HEK293 (cell line): ENCODE measurements around the gene VPS18.

ENCODE experiments used
- BCL11A ChIP-seq: fragments of 450-650 bp; formaldehyde crosslinking; IDR thresholded peaks from 2 replicates; pipeline ENCODE4 v1.5.1; 2016; ENCODE audit warnings: low read depth, missing biosample characterization, missing genetic modification characterization
- EGR2 ChIP-seq: fragments of 450-650 bp; formaldehyde crosslinking; IDR thresholded peaks from 2 replicates; pipeline ENCODE4 v1.5.1; 2016; ENCODE audit warnings: low read depth, missing biosample characterization, missing genetic modification characterization
- GFI1B ChIP-seq: fragments of 450-650 bp; formaldehyde crosslinking; IDR thresholded peaks from 2 replicates; pipeline ENCODE4 v1.5.1; 2016; ENCODE audit warnings: missing biosample characterization, missing genetic modification characterization
- INSM2 ChIP-seq: fragments of 450-650 bp; formaldehyde crosslinking; IDR thresholded peaks from 2 replicates; pipeline ENCODE4 v1.5.1; 2016; ENCODE audit warnings: missing biosample characterization, missing genetic modification characterization
- KLF8 ChIP-seq: fragments of 450-650 bp; formaldehyde crosslinking; IDR thresholded peaks from 2 replicates; pipeline ENCODE4 v1.5.1; 2016; ENCODE audit warnings: missing biosample characterization, missing genetic modification characterization
- OSR2 ChIP-seq: fragments of 450-650 bp; formaldehyde crosslinking; IDR thresholded peaks from 2 replicates; pipeline ENCODE4 v1.5.1; 2016; ENCODE audit warnings: missing biosample characterization, missing genetic modification characterization
- REPIN1 ChIP-seq: fragments of 450-650 bp; formaldehyde crosslinking; IDR thresholded peaks from 2 replicates; pipeline ENCODE4 v1.5.1; 2017; ENCODE audit warnings: missing biosample characterization, missing genetic modification characterization, low read depth
- SP7 ChIP-seq: fragments of 450-650 bp; formaldehyde crosslinking; IDR thresholded peaks from 2 replicates; pipeline ENCODE4 v1.5.1; 2016; ENCODE audit warnings: missing biosample characterization, missing genetic modification characterization
- TSHZ1 ChIP-seq: fragments of 450-650 bp; formaldehyde crosslinking; IDR thresholded peaks from 2 replicates; pipeline ENCODE4 v1.5.1; 2016; ENCODE audit warnings: missing biosample characterization, missing genetic modification characterization, borderline replicate concordance
- ZBTB7A ChIP-seq: fragments of 450-650 bp; formaldehyde crosslinking; IDR thresholded peaks from 2 replicates; pipeline ENCODE4 v1.5.1; 2016; ENCODE audit warnings: low read depth, missing biosample characterization, missing genetic modification characterization
- ZEB2 ChIP-seq: fragments of 450-650 bp; formaldehyde crosslinking; IDR thresholded peaks from 2 replicates; pipeline ENCODE4 v1.5.1; 2016; ENCODE audit warnings: missing biosample characterization, missing genetic modification characterization
- ZFHX2 ChIP-seq: fragments of 450-650 bp; formaldehyde crosslinking; conservative IDR thresholded peaks from 2 replicates; pipeline ENCODE4 v1.5.1; 2016; ENCODE audit warnings: missing biosample characterization, missing genetic modification characterization
- ZFP37 ChIP-seq: fragments of 450-650 bp; formaldehyde crosslinking; IDR thresholded peaks from 2 replicates; pipeline ENCODE4 v1.5.1; 2016; ENCODE audit warnings: missing biosample characterization, missing genetic modification characterization
- ZNF10 ChIP-seq: fragments of 450-650 bp; formaldehyde crosslinking; IDR thresholded peaks from 2 replicates; pipeline ENCODE4 v1.5.1; 2017; ENCODE audit warnings: missing biosample characterization, missing genetic modification characterization
- ZNF114 ChIP-seq: fragments of 450-650 bp; formaldehyde crosslinking; IDR thresholded peaks from 2 replicates; pipeline ENCODE4 v1.5.0; 2017; ENCODE audit warnings: missing biosample characterization, missing genetic modification characterization
- ZNF138 ChIP-seq: fragments of 450-650 bp; formaldehyde crosslinking; IDR thresholded peaks from 2 replicates; pipeline ENCODE4 v1.5.1; 2016; ENCODE audit warnings: missing biosample characterization, missing genetic modification characterization, borderline replicate concordance
- ZNF2 ChIP-seq: fragments of 450-650 bp; formaldehyde crosslinking; IDR thresholded peaks from 2 replicates; pipeline ENCODE4 v1.5.1; 2016; ENCODE audit warnings: missing biosample characterization, missing genetic modification characterization
- ZNF24 ChIP-seq: fragments of 450-650 bp; formaldehyde crosslinking; IDR thresholded peaks from 2 replicates; pipeline ENCODE4 v1.5.1; 2016; ENCODE audit warnings: missing biosample characterization, missing genetic modification characterization
- ZNF324 ChIP-seq: fragments of 450-650 bp; formaldehyde crosslinking; IDR thresholded peaks from 2 replicates; pipeline ENCODE4 v1.5.1; 2016; ENCODE audit warnings: missing biosample characterization, missing genetic modification characterization
- ZNF335 ChIP-seq: fragments of 450-650 bp; formaldehyde crosslinking; conservative IDR thresholded peaks from 2 replicates; pipeline ENCODE4 v1.5.1; 2016; ENCODE audit warnings: missing biosample characterization, missing genetic modification characterization
- ZNF394 ChIP-seq: fragments of 450-650 bp; formaldehyde crosslinking; IDR thresholded peaks from 2 replicates; pipeline ENCODE4 v1.5.1; 2016; ENCODE audit warnings: missing biosample characterization, missing genetic modification characterization, mild to moderate bottlenecking, moderate library complexity, borderline replicate concordance
- ZNF423 ChIP-seq: fragments of 450-650 bp; formaldehyde crosslinking; IDR thresholded peaks from 2 replicates; pipeline ENCODE4 v1.5.1; 2016; ENCODE audit warnings: missing biosample characterization, missing genetic modification characterization
- ZNF501 ChIP-seq: fragments of 450-650 bp; formaldehyde crosslinking; IDR thresholded peaks from 2 replicates; pipeline ENCODE4 v1.5.1; 2016; ENCODE audit warnings: missing biosample characterization, missing genetic modification characterization
- ZNF530 ChIP-seq: fragments of 450-650 bp; formaldehyde crosslinking; IDR thresholded peaks from 2 replicates; pipeline ENCODE4 v1.5.1; 2016; ENCODE audit warnings: low read depth, missing biosample characterization, missing genetic modification characterization
- ZNF624 ChIP-seq: fragments of 450-650 bp; formaldehyde crosslinking; IDR thresholded peaks from 2 replicates; pipeline ENCODE4 v1.5.1; 2017; ENCODE audit warnings: missing biosample characterization, missing genetic modification characterization
- ZNF639 ChIP-seq: fragments of 450-650 bp; formaldehyde crosslinking; IDR thresholded peaks from 2 replicates; pipeline ENCODE4 v1.5.1; 2016; ENCODE audit warnings: missing biosample characterization, missing genetic modification characterization
- ZNF76 ChIP-seq: fragments of 450-650 bp; formaldehyde crosslinking; IDR thresholded peaks from 2 replicates; pipeline ENCODE4; 2016; ENCODE audit warnings: low read depth, missing biosample characterization, missing genetic modification characterization, borderline replicate concordance
- TF ChIP-seq, protein P1 (sequence below): fragments of 450-650 bp; formaldehyde crosslinking; IDR thresholded peaks from 2 replicates; pipeline ENCODE4 v1.5.1; 2016; ENCODE audit warnings: missing biosample characterization, missing genetic modification characterization
- TF ChIP-seq, protein P2 (sequence below): fragments of 450-650 bp; formaldehyde crosslinking; IDR thresholded peaks from 2 replicates; pipeline ENCODE4 v1.5.1; 2016; ENCODE audit warnings: missing biosample characterization, missing genetic modification characterization

Gene VPS18

GRCh38 chr15:40928821-40929659 lies 34.8 kb downstream of the VPS18 start, which contains the start of gene DLL4 (continued):
- peak; percentile 49; the same call in 1 of the 2 replicates for TF ChIP-seq ZNF639 (tag by site-specific recombination)
- TF ChIP-seq TSHZ1 (tag by site-specific recombination) = 0 out of 2 replicates have a peak, but pooled peaks have one; percentile 18
- no peak for TF ChIP-seq ZNF624 (tag by site-specific recombination)
- no peak; the same call in 1 of the 2 replicates for TF ChIP-seq KLF8 (tag by site-specific recombination)
- peak; percentile 56 for TF ChIP-seq ZNF335 (tag by site-specific recombination)
- TF ChIP-seq BCL11A = peak; percentile 61
- TF ChIP-seq ZNF24 = peak; percentile 22; the same call in 1 of the 2 replicates
- TF ChIP-seq ZFP37 = 0 out of 2 replicates have a peak, but pooled peaks have one; percentile 51
- TF ChIP-seq ZNF530 (tag by site-specific recombination) = no peak
- no peak for TF ChIP-seq INSM2 (tag by site-specific recombination)
- TF ChIP-seq SP7 (tag by site-specific recombination) = peak; percentile 58; the same call in 1 of the 2 replicates
- peak; percentile 51; the same call in 1 of the 2 replicates for TF ChIP-seq ZNF2 (tag by site-specific recombination)
- TF ChIP-seq ZNF423 (tag by site-specific recombination) = no peak
- peak; percentile 49; the same call in 1 of the 2 replicates for TF ChIP-seq ZNF501 (tag by site-specific recombination)
- no peak for TF ChIP-seq ZNF114 (tag by site-specific recombination)
- peak; percentile 43; the same call in 1 of the 2 replicates for TF ChIP-seq ZNF394 (tag by site-specific recombination)
- peak; percentile 63; the same call in 1 of the 2 replicates for TF ChIP-seq ZNF76 (tag by site-specific recombination)
- no peak for TF ChIP-seq ZBTB7A (tag by site-specific recombination)
- no peak; the same call in 1 of the 2 replicates for TF ChIP-seq REPIN1 (tag by site-specific recombination)
- TF ChIP-seq, protein P1, sequence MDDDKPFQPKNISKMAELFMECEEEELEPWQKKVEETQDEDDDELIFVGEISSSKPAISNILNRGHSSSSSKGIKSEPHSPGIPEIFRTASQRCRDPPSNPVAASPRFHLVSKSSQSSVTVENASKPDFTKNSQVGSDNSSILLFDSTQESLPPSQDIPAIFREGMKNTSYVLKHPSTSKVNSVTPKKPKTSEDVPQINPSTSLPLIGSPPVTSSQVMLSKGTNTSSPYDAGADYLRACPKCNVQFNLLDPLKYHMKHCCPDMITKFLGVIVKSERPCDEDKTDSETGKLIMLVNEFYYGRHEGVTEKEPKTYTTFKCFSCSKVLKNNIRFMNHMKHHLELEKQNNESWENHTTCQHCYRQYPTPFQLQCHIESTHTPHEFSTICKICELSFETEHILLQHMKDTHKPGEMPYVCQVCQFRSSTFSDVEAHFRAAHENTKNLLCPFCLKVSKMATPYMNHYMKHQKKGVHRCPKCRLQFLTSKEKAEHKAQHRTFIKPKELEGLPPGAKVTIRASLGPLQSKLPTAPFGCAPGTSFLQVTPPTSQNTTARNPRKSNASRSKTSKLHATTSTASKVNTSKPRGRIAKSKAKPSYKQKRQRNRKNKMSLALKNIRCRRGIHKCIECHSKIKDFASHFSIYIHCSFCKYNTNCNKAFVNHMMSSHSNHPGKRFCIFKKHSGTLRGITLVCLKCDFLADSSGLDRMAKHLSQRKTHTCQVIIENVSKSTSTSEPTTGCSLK (tag by site-specific recombination) = no peak
- no peak for TF ChIP-seq ZNF138
- TF ChIP-seq ZEB2 (tag by site-specific recombination) = peak; percentile 65
- TF ChIP-seq, protein P2, sequence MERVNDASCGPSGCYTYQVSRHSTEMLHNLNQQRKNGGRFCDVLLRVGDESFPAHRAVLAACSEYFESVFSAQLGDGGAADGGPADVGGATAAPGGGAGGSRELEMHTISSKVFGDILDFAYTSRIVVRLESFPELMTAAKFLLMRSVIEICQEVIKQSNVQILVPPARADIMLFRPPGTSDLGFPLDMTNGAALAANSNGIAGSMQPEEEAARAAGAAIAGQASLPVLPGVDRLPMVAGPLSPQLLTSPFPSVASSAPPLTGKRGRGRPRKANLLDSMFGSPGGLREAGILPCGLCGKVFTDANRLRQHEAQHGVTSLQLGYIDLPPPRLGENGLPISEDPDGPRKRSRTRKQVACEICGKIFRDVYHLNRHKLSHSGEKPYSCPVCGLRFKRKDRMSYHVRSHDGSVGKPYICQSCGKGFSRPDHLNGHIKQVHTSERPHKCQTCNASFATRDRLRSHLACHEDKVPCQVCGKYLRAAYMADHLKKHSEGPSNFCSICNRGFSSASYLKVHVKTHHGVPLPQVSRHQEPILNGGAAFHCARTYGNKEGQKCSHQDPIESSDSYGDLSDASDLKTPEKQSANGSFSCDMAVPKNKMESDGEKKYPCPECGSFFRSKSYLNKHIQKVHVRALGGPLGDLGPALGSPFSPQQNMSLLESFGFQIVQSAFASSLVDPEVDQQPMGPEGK (tag by site-specific recombination) = peak; percentile 88
- TF ChIP-seq ZNF10 (tag by site-specific recombination) = no peak
- TF ChIP-seq EGR2 (tag by site-specific recombination) = peak; percentile 69; the same call in 1 of the 2 replicates
- peak; percentile 14; the same call in 1 of the 2 replicates for TF ChIP-seq GFI1B (tag by site-specific recombination)
- peak; percentile 81 for TF ChIP-seq ZFHX2 (tag by site-specific recombination)
- peak; percentile 44; the same call in 1 of the 2 replicates for TF ChIP-seq OSR2 (tag by site-specific recombination)
- no peak for TF ChIP-seq ZNF324 (tag by site-specific recombination)
